ENCODE results near the gene ZRSR2. TPM values are rescaled to one million over a fixed set of nuclear protein-coding genes. Genes with fewer than 3 reads are reported as not detected.

The ZRSR2 gene
- total RNA-seq, 6 experiments from 2014 or later: 0.81 to 3.6 (median 3.2) TPM

DNA sequence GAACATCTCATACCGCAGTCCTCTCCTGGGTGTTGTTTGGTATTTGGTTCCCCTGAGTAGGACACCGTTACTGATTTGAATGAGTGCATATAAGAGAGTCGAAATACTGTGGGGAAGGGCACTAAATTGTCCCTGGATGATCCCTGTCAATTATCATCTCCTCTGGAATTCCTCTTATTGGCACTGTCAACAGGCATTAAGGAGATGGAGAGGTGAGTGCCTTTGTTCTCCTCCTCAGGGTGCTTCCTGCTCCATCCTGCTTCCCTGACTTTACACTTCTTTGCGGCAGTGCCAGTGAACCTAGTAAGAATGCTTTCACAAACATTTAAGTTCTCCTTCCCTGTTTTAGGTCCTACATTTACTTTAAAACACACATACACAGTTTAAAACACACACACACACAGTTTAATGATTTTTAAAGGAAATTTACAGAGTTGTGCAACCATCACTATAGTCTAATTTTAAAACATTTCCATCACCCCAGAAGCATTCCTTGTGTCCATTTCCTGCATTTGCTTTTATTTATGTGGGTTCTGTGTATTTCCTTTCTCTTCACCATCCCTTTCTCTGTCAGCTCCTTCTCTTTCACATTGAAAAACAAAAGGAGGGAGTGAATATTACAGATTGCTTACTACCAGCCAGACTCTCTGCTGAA is 20.9 kb upstream of the ZRSR2 start:
- H3K9me3 ChIP-seq: no peaks in the 10 kb centered on the region
- intact Hi-C loops (cut with DNase I): no loop called here
- H3K4me3 ChIP-seq: no peak overlapping the region
- DNase-seq (no peak), ATAC-seq (no peak)
- WGBS (ENCODE audit: insufficient coverage, low coverage, low lambda C conversion rate, missing lambda C conversion rate): 56% methylated on average over 3 of the region's 4 CpGs
- no peaks in the 10 kb centered on the region for H3K4me1 ChIP-seq
- TF ChIP-seq, protein P1, sequence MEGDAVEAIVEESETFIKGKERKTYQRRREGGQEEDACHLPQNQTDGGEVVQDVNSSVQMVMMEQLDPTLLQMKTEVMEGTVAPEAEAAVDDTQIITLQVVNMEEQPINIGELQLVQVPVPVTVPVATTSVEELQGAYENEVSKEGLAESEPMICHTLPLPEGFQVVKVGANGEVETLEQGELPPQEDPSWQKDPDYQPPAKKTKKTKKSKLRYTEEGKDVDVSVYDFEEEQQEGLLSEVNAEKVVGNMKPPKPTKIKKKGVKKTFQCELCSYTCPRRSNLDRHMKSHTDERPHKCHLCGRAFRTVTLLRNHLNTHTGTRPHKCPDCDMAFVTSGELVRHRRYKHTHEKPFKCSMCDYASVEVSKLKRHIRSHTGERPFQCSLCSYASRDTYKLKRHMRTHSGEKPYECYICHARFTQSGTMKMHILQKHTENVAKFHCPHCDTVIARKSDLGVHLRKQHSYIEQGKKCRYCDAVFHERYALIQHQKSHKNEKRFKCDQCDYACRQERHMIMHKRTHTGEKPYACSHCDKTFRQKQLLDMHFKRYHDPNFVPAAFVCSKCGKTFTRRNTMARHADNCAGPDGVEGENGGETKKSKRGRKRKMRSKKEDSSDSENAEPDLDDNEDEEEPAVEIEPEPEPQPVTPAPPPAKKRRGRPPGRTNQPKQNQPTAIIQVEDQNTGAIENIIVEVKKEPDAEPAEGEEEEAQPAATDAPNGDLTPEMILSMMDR (IDR thresholded peaks at IDR 0.05): no peak
- no peak for TF ChIP-seq POLR2A (IDR thresholded peaks at IDR 0.05)
- H3K27ac ChIP-seq: no peak overlapping the region
- H3K36me3 ChIP-seq: no peaks in the 10 kb centered on the region
- H3K27me3 ChIP-seq: no peaks in the 10 kb centered on the region

DNA sequence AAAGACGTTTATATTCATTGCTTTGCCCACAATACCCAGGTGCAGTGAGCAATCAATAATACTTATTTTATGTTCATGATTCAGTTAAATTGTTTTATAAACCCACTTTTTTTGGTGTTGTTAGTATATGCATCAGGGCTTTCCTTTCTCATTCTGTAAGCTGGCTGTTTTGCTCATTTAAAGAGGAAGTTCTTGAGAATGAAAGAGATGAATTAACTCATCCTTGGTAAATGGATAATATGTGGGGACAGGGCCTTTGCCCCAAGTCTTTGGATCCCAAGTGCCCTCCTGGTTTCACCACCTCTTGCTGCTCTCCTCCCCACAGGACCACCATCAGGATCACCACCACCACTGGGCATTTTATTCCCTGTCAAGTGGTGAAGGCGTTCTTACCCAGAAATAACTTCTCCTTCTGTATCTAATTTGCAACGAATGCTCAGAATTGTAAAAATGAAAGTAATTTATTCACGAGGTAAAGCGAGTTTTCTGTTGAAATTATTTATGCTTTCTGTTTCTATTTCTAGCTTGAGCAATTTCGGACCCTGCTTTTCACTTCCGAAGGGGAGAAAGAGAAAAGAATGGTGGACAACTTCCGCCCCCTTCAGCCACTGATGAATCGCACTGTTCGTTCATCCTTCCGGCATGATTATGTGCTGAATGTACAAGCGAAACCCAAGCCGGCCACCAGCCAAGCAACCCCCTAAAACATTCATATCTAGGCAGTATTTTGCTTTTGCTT is 8.2 kb upstream of the ZRSR2 start:
- no peaks in the 10 kb centered on the region for H3K9me3 ChIP-seq
- H3K27me3 ChIP-seq: no peaks in the 10 kb centered on the region
- DNase-seq: no peak
- H3K4me3 ChIP-seq: no peak overlapping the region
- no peak for TF ChIP-seq POLR2A (IDR thresholded peaks at IDR 0.05)
- TF ChIP-seq, protein P1 (IDR thresholded peaks at IDR 0.05): no peak
- no peaks in the 10 kb centered on the region for H3K36me3 ChIP-seq
- H3K27ac ChIP-seq: no peak overlapping the region
- H3K4me1 ChIP-seq: no peaks in the 10 kb centered on the region
- 54% methylated on average over 13 of the region's 13 CpGs for WGBS (ENCODE audit: insufficient coverage, low coverage, low lambda C conversion rate, missing lambda C conversion rate)
- ATAC-seq: peak in 1 of 4 donors; percentile 23
- intact Hi-C loops (cut with DNase I): no loop called here

DNA sequence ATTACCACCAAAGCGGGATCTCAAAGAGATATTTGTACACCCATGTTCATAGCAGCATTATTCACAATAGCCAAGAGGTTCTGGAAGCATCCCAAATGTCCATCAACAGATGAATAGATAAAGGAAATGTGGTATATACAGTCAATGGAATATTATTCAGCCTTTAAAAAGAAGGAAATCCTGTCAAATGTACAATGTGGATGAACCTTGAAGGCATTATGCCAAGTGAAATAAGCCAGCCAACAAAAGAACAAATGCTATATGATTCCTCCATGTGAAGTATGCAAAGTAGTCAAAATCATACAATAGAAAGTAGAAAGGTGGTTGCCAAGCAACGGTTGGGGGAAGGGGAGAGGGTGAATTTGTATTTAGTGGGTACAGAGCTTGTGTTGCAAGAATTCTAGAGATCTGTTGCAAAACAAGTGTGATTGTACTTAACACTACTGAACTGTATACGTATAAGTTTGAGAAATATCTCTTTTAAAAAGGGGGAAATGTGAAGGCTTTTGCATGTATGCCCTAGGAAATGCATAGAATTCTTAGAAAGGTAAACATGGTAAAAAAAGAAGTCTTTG is 5.0 kb upstream of the ZRSR2 start:
- intact Hi-C loops (cut with DNase I): no loop called here
- H3K27me3 ChIP-seq: no peaks in the 10 kb centered on the region
- TF ChIP-seq, protein P1 (IDR thresholded peaks at IDR 0.05): no peak
- no peak for TF ChIP-seq POLR2A (IDR thresholded peaks at IDR 0.05)
- no peaks in the 10 kb centered on the region for H3K36me3 ChIP-seq
- WGBS (ENCODE audit: insufficient coverage, low coverage, low lambda C conversion rate, missing lambda C conversion rate): 44% methylated on average over 1 of the region's 3 CpGs
- DNase-seq (no peak), ATAC-seq (no peak)
- no peak overlapping the region for H3K4me3 ChIP-seq
- H3K9me3 ChIP-seq: no peaks in the 10 kb centered on the region
- H3K4me1 ChIP-seq: peaks cover 0 to 4% (median 0%) of the 10 kb centered on the region in 4 donors
- H3K27ac ChIP-seq: no peak overlapping the region

DNA sequence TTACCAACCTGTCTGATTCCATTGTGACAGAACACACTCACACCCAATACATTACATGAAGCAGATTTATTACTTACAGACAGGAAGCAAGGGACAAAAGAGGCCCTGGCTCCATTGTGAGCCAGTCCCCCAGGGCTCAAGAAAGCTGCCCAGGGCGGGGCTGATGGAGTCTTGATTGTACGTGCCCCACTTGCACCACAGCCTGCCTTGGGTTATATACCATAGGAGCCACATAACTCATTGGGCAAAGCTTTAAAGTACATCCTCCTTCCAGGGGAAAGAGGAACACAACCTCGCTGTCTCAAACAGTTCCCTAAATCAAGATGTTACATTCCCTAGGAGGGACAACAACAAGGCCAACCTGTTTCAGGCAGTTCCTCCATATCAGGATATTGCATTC is 3.4 kb upstream of the ZRSR2 start:
- H3K36me3 ChIP-seq: no peaks in the 10 kb centered on the region
- intact Hi-C loops (cut with DNase I): no loop called here
- H3K4me3 ChIP-seq: no peak overlapping the region
- no peak for DNase-seq
- TF ChIP-seq, protein P1 (IDR thresholded peaks at IDR 0.05): no peak
- TF ChIP-seq POLR2A (IDR thresholded peaks at IDR 0.05): no peak
- H3K27ac ChIP-seq: no peak overlapping the region
- H3K4me1 ChIP-seq: peaks cover 0 to 5% (median 2%) of the 10 kb centered on the region in 4 donors
- no peak for ATAC-seq
- H3K9me3 ChIP-seq: no peaks in the 10 kb centered on the region
- H3K27me3 ChIP-seq: no peaks in the 10 kb centered on the region
- 47% methylated on average over 3 of the region's 3 CpGs for WGBS (ENCODE audit: insufficient coverage, low coverage, low lambda C conversion rate, missing lambda C conversion rate)
